Measurements from ENCODE around the gene UNC119B.

UNC119B gene

GRCh38 chr12:120719496-120720233, 9.4 kb downstream of the UNC119B start:
- peak; percentile 35 for DNase-seq (ENCODE audit: low read depth)
- no peak for TF ChIP-seq CTCF (IDR thresholded peaks at IDR 0.05; ENCODE audit: low read length, missing control alignments)
- no peak overlapping the region for H3K4me3 ChIP-seq (replicated peaks; ENCODE audit: low read depth, low read length)

GRCh38 chr12:120720234-120720986, 10.2 kb downstream of the UNC119B start:
- TF ChIP-seq CTCF (IDR thresholded peaks at IDR 0.05; ENCODE audit: low read length, missing control alignments) = no peak
- H3K4me3 ChIP-seq (replicated peaks; ENCODE audit: low read depth, low read length) = no peak overlapping the region
- peak; percentile 83 for DNase-seq (ENCODE audit: low read depth)

- TF ChIP-seq CTCF (IDR thresholded peaks at IDR 0.05; ENCODE audit: low read length, missing control alignments) = no peak
- no peak overlapping the region for H3K4me3 ChIP-seq (replicated peaks; ENCODE audit: low read depth, low read length)
- no peak for DNase-seq (ENCODE audit: low read depth)
Observed at GRCh38 chr12:120720987-120721801, 10.9 kb downstream of the UNC119B start.

- no peak overlapping the region for H3K4me3 ChIP-seq (replicated peaks; ENCODE audit: low read depth, low read length)
- no peak for DNase-seq (ENCODE audit: low read depth)
Observed at GRCh38 chr12:120721866-120722265, 11.6 kb downstream of the UNC119B start.

GRCh38 chr12:120722784-120723183, 12.5 kb downstream of the UNC119B start:
- no peak for DNase-seq (ENCODE audit: low read depth)
- H3K4me3 ChIP-seq (replicated peaks; ENCODE audit: low read depth, low read length) = no peak overlapping the region
- TF ChIP-seq CTCF (IDR thresholded peaks at IDR 0.05; ENCODE audit: low read length, missing control alignments) = no peak

More at GRCh38 chr12:120721866-120722265, 11.6 kb downstream of the UNC119B start:
- no peak for TF ChIP-seq CTCF (IDR thresholded peaks at IDR 0.05; ENCODE audit: low read length, missing control alignments)

- H3K4me3 ChIP-seq (replicated peaks; ENCODE audit: low read depth, low read length) = no peak overlapping the region
- DNase-seq (ENCODE audit: low read depth) = no peak
- TF ChIP-seq CTCF (IDR thresholded peaks at IDR 0.05; ENCODE audit: low read length, missing control alignments) = no peak
Observed at GRCh38 chr12:120724720-120725119, 14.5 kb downstream of the UNC119B start.

Measured in fibroblast of pulmonary artery (primary cell).